Panc1 (cell line): ENCODE results near the gene P2RX3. TPM values are rescaled to one million over a fixed set of nuclear protein-coding genes. Genes with fewer than 3 reads are reported as not detected.
"Not testable (repeated sequence)": the region's sequence is repeated elsewhere in the genome, so short reads cannot be mapped to it uniquely, and the experiment has no call there.

Source experiments
- ATAC-seq: fragments of 200-7000 bp; cut with Tn5 transposase; 2 replicates; pipeline ENCODE4 v1.9.1; 2020; ENCODE audit warnings: mild to moderate bottlenecking, moderate library complexity
- BruUV-seq: library from RNA; stranded (reverse); fragments of 400-500 nt; replicated peaks from 2 replicates; lab custom pipeline; 2021; lab: Mats Ljungman, UMichigan
- CTCF ChIA-PET: fragments of 300-600 bp; sonication (Branson Sonifier 250); formaldehyde crosslinking; loops from one replicate; lab custom pipeline; 2022; ENCODE audit warnings: antibody characterized with exemption; lab: Charles Lee
- POLR2A ChIA-PET: fragments of 300-600 bp; sonication (Branson Sonifier 250); formaldehyde crosslinking; loops from one replicate; lab custom pipeline; 2022; ENCODE audit warnings: antibody characterized with exemption; lab: Charles Lee
- DNase-seq: peaks from one replicate; pipeline ENCODE4 v3.0.0-alpha.2; 2010; ENCODE audit warnings: low read depth, low spot score
- H3K27ac ChIP-seq: 2 replicates; pipeline ENCODE4 v1.5.1; 2011; ENCODE audit warnings: mild to moderate bottlenecking, low read length, inconsistent platforms
- H3K27me3 ChIP-seq: fragments of 200-500 bp; sonication (Bioruptor generic); 2 replicates; pipeline ENCODE4 v1.6.0; 2014; ENCODE audit warnings: low read length, inconsistent platforms; ENCODE audit not compliant: control insufficient read depth, insufficient read depth
- H3K36me3 ChIP-seq: fragments of 200-500 bp; sonication (Bioruptor generic); 2 replicates; pipeline ENCODE4 v1.5.1; 2014; ENCODE audit warnings: inconsistent platforms, mild to moderate bottlenecking, low read length, moderate library complexity; ENCODE audit not compliant: control insufficient read depth, insufficient read depth
- H3K4me1 ChIP-seq: 2 replicates; pipeline ENCODE4 v1.5.1; 2011; ENCODE audit warnings: inconsistent platforms, mild to moderate bottlenecking, low read length, moderate library complexity; ENCODE audit not compliant: control insufficient read depth, insufficient read depth
- H3K4me3 ChIP-seq, 2 experiments: 2 replicates each; pipeline ENCODE4 v1.5.1; 2011 to 2012; ENCODE audit warnings: low read depth in 2 of 2, low read length in 2 of 2, mild to moderate bottlenecking in 2 of 2, inconsistent platforms in 1 of 2, moderate library complexity in 1 of 2
- H3K9me3 ChIP-seq: fragments of 200-500 bp; sonication (Bioruptor generic); 2 replicates; pipeline ENCODE4 v1.5.1; 2014; ENCODE audit warnings: low read depth, mild to moderate bottlenecking, inconsistent platforms, low read length, moderate library complexity; ENCODE audit not compliant: control insufficient read depth, insufficient read depth
- POLR2AphosphoS5 ChIP-seq: IDR thresholded peaks from 2 replicates; pipeline ENCODE4 v1.6.1; 2012; ENCODE audit warnings: mild to moderate bottlenecking, low read depth, low read length, moderate library complexity
- SIN3A ChIP-seq: IDR thresholded peaks from 2 replicates; pipeline ENCODE4 v1.6.1; 2012; ENCODE audit warnings: low read depth, mild to moderate bottlenecking, low read length, moderate library complexity, borderline replicate concordance; ENCODE audit not compliant: insufficient read depth
- TCF7L2 ChIP-seq: IDR thresholded peaks from 2 replicates; pipeline ENCODE4 v1.6.1; 2011; ENCODE audit warnings: mild to moderate bottlenecking, low read depth, low read length, inconsistent platforms
- in situ Hi-C: cut with HindIII; loops from 2 replicates; pipeline ENCODE4 v1.10.0; 2016; ENCODE audit warnings: low sequenced_read_pairs, low pct_unique_long_range_greater_than_20kb
- intact Hi-C: fragments of 100-400 bp; cut with micrococcal nuclease; formaldehyde crosslinking; loops from one replicate; pipeline ENCODE4 v1.10.0; 2022; ENCODE audit not compliant: unreplicated experiment
- total RNA-seq: library from RNA; stranded (reverse); gene quantifications from one replicate; pipeline ENCODE4 v1.2.1, GENCODE V29; 2021; ENCODE audit not compliant: unreplicated experiment
- TF ChIP-seq, protein P1 (sequence below): fragments of 450-650 bp; IDR thresholded peaks from 2 replicates; pipeline ENCODE4 v1.5.1; 2017; ENCODE audit warnings: mild to moderate bottlenecking
- TF ChIP-seq, protein P2 (sequence below), 2 experiments: IDR thresholded peaks; 2 replicates each; pipeline ENCODE4 v1.6.1; 2011 to 2012; ENCODE audit warnings: low read depth in 2 of 2, control low read depth in 1 of 2, low read length in 1 of 2, mild to moderate bottlenecking in 1 of 2, moderate library complexity in 1 of 2; ENCODE audit not compliant: insufficient read depth in 1 of 2

P2RX3 gene
- total RNA-seq, 1 experiment from 2014 or later = not detected

DNA sequence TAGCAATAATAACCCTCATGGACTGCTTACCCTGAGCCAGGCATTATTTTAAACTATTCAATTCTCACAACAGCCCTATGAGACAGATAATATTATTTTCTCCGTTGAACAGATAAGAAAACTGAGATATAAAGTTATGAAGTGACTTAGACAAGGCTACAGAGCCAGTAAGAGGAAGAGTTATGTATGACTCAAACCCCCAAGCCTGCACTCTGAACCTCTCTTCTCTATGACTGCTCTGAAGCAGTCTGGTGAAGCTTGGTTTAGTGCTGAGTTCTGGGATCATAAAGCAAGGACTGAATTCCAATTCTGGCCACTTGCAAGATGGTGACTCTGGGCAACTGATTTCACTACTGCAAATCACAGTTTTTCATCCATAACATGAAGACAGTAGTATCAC lies 47.9 kb upstream of the P2RX3 start:
- no peaks in the 10 kb centered on the region for H3K36me3 ChIP-seq
- ATAC-seq (no peak), DNase-seq (no peak)
- no peak for TF ChIP-seq TCF7L2
- no TSS peak for BruUV-seq
- H3K4me3 ChIP-seq = no peak overlapping the region
- H3K9me3 ChIP-seq = no peaks in the 10 kb centered on the region
- peaks cover 10% of the 10 kb centered on the region; the same call in 1 of the 2 replicates for H3K4me1 ChIP-seq
- in situ Hi-C loops = no loop called here
- CTCF ChIA-PET = no interaction called here
- intact Hi-C loops = no loop called here
- POLR2A ChIA-PET = no interaction called here
- no peaks in the 10 kb centered on the region for H3K27me3 ChIP-seq
- H3K27ac ChIP-seq = no peak overlapping the region

DNA sequence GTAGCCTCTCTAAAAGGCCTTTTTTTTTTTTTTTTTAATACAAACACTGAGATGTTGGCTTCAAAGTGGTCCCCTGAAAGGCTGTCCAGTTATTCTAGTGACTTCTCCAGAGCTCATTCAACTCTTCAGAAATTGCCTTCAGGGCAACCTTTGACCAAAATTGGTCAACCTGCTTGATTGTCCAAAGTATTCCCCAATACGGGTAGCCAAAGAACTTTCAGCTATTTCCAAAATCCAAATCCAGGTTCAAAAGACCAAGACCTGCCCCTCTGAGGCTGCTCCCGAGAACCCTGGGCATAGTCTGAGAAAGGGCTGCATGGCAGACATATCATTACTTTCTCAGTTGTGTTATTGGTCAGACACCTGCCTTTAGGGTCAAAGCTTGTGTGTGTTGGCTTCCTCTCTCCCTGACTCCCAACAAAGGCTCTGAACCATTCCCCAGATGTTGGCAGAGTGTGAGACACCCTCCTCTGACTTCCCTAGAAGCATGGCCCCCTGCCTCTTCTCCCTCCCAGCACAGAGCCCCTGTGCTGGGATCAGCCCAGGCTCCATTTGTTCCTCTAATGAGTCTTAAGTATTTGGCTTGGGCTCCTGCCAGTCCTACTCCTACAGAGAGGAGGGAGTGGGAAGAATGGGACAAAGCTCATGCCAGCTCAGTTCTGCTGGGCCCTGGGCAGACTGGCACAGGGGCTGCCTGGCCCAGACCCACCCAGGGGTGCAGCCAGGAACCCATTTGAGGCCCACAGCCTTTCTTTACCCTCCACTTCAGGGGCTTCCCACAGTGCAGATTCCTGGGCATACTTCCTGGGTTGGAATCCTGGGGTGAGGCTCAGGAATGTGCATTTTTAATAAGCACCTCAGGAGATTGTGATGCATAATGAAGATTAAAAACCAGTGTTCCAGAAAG lies 43.7 kb upstream of the P2RX3 start:
- Histone ChIP-seq H3K27me3 (no peaks in the 10 kb centered on the region), H3K27ac (0 out of 2 replicates have a peak overlapping the region, but pooled peaks have one; percentile 19), H3K4me1 (peaks cover 10% of the 10 kb centered on the region; the same call in 1 of the 2 replicates), H3K9me3 (peaks cover 4% of the 10 kb centered on the region; the same call in 1 of the 2 replicates), H3K4me3 (no peak overlapping the region), H3K36me3 (no peaks in the 10 kb centered on the region)
- ChIA-PET CTCF (no interaction called here), POLR2A (no interaction called here)
- DNase-seq (no peak), ATAC-seq (peak; percentile 67)
- intact Hi-C loops = no loop called here
- BruUV-seq = no TSS peak
- in situ Hi-C loops = no loop called here
- TF ChIP-seq POLR2AphosphoS5 (no peak), TCF7L2 (no peak), SIN3A (no peak)
- TF ChIP-seq, protein P1, sequence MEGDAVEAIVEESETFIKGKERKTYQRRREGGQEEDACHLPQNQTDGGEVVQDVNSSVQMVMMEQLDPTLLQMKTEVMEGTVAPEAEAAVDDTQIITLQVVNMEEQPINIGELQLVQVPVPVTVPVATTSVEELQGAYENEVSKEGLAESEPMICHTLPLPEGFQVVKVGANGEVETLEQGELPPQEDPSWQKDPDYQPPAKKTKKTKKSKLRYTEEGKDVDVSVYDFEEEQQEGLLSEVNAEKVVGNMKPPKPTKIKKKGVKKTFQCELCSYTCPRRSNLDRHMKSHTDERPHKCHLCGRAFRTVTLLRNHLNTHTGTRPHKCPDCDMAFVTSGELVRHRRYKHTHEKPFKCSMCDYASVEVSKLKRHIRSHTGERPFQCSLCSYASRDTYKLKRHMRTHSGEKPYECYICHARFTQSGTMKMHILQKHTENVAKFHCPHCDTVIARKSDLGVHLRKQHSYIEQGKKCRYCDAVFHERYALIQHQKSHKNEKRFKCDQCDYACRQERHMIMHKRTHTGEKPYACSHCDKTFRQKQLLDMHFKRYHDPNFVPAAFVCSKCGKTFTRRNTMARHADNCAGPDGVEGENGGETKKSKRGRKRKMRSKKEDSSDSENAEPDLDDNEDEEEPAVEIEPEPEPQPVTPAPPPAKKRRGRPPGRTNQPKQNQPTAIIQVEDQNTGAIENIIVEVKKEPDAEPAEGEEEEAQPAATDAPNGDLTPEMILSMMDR = no peak
- TF ChIP-seq, protein P2, sequence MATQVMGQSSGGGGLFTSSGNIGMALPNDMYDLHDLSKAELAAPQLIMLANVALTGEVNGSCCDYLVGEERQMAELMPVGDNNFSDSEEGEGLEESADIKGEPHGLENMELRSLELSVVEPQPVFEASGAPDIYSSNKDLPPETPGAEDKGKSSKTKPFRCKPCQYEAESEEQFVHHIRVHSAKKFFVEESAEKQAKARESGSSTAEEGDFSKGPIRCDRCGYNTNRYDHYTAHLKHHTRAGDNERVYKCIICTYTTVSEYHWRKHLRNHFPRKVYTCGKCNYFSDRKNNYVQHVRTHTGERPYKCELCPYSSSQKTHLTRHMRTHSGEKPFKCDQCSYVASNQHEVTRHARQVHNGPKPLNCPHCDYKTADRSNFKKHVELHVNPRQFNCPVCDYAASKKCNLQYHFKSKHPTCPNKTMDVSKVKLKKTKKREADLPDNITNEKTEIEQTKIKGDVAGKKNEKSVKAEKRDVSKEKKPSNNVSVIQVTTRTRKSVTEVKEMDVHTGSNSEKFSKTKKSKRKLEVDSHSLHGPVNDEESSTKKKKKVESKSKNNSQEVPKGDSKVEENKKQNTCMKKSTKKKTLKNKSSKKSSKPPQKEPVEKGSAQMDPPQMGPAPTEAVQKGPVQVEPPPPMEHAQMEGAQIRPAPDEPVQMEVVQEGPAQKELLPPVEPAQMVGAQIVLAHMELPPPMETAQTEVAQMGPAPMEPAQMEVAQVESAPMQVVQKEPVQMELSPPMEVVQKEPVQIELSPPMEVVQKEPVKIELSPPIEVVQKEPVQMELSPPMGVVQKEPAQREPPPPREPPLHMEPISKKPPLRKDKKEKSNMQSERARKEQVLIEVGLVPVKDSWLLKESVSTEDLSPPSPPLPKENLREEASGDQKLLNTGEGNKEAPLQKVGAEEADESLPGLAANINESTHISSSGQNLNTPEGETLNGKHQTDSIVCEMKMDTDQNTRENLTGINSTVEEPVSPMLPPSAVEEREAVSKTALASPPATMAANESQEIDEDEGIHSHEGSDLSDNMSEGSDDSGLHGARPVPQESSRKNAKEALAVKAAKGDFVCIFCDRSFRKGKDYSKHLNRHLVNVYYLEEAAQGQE (IDR thresholded peaks at IDR 0.05; ENCODE audit: insufficient read depth in 1 of 2, low read depth in 2 of 2, low read length in 1 of 2) = no peak

DNA sequence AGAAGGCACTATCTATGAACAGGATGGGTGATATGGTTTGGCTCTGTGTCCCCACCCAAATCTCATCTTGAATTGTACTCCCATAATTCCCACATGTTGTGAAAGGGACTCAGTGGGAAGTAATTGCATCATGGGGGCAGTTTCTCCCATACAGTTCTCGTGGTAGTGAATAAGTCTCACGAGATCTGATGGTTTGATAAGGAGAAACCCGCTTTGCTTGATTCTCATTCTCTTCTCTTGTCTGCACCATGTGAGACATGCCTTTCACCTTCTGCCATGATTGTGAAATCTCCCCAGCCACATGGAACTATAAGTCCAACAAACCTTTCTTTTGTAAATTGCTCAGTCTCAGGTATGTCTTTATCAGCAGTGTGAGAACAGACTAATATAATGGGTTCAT lies 41.9 kb upstream of the P2RX3 start:
- H3K27me3 ChIP-seq, H3K27ac ChIP-seq, POLR2A ChIA-PET, H3K4me1 ChIP-seq, CTCF ChIA-PET, BruUV-seq, ATAC-seq, H3K4me3 ChIP-seq, intact Hi-C loops, H3K36me3 ChIP-seq, H3K9me3 ChIP-seq, DNase-seq, in situ Hi-C loops: not testable (repeated sequence)
